Parathyroid adenoma (tissue), 2 donors: ENCODE measurements around the gene SOBP.

Experiments
- H2AFZ ChIP-seq: fragments of 300-600 bp; sonication (generic); one replicate; pipeline ENCODE4 v1.7.0; 2017; ENCODE audit warnings: antibody characterized with exemption, mild to moderate bottlenecking
- H3K27ac ChIP-seq: fragments of 300-600 bp; sonication (generic); one replicate; pipeline ENCODE4 v1.7.0; 2017
- H3K27me3 ChIP-seq: fragments of 300-600 bp; sonication (generic); one replicate; pipeline ENCODE4 v1.7.0; 2017; ENCODE audit warnings: low read length; ENCODE audit not compliant: control insufficient read depth, insufficient read depth
- H3K36me3 ChIP-seq: fragments of 300-600 bp; sonication (generic); one replicate; pipeline ENCODE4 v1.7.0; 2017; ENCODE audit warnings: low read length; ENCODE audit not compliant: control insufficient read depth, insufficient read depth
- H3K4me1 ChIP-seq: fragments of 300-600 bp; sonication (generic); one replicate; pipeline ENCODE4 v1.7.0; 2017; ENCODE audit warnings: control low read depth
- H3K4me2 ChIP-seq: fragments of 300-600 bp; sonication (generic); one replicate; pipeline ENCODE4 v1.7.0; 2017; ENCODE audit warnings: low read length
- H3K4me3 ChIP-seq: fragments of 300-600 bp; sonication (generic); one replicate; pipeline ENCODE4 v1.7.0; 2017; ENCODE audit warnings: low read depth, low read length
- H3K79me2 ChIP-seq: fragments of 300-600 bp; sonication (generic); one replicate; pipeline ENCODE4 v1.7.0; 2017; ENCODE audit warnings: control low read depth
- H3K9ac ChIP-seq: fragments of 300-600 bp; sonication (generic); one replicate; pipeline ENCODE4 v1.7.0; 2017; ENCODE audit warnings: mild to moderate bottlenecking
- H3K9me3 ChIP-seq: fragments of 300-600 bp; sonication (generic); one replicate; pipeline ENCODE4 v1.7.0; 2017; ENCODE audit warnings: low read length; ENCODE audit not compliant: control insufficient read depth
- CTCF ChIP-seq: fragments of 300-600 bp; sonication (generic); IDR thresholded peaks from one replicate; pipeline ENCODE4 v1.7.0; 2017; ENCODE audit warnings: antibody characterized with exemption, mild to moderate bottlenecking
- donor health status: primary hyperparathyroidism.

The SOBP gene

GRCh38 chr6:107690643-107691061 lies 200.7 kb downstream of the SOBP start:
- no peak for TF ChIP-seq CTCF
- Histone ChIP-seq H3K27ac (no peak overlapping the region), H3K4me1 (no peaks in the 10 kb centered on the region), H3K9me3 (no peaks in the 10 kb centered on the region), H3K4me3 (no peak overlapping the region), H3K79me2 (no peaks in the 10 kb centered on the region), H2AFZ (no peak overlapping the region), H3K4me2 (no peak overlapping the region), H3K36me3 (no peaks in the 10 kb centered on the region), H3K9ac (no peak overlapping the region), H3K27me3 (no peaks in the 10 kb centered on the region)

- H3K9me3 ChIP-seq, result no peaks in the 10 kb centered on the region
- TF ChIP-seq CTCF, result no peak
- no peaks in the 10 kb centered on the region for H3K79me2 ChIP-seq
- H3K27me3 ChIP-seq, result no peaks in the 10 kb centered on the region
- no peaks in the 10 kb centered on the region for H3K4me1 ChIP-seq
- H3K9ac ChIP-seq, result no peak overlapping the region
- no peak overlapping the region for H3K4me3 ChIP-seq
- no peak overlapping the region for H2AFZ ChIP-seq
- H3K27ac ChIP-seq, result no peak overlapping the region
- no peak overlapping the region for H3K4me2 ChIP-seq
- no peaks in the 10 kb centered on the region for H3K36me3 ChIP-seq
Observed at GRCh38 chr6:107691062-107691751, 201.3 kb downstream of the SOBP start.

GRCh38 chr6:107692351-107692750 lies 202.4 kb downstream of the SOBP start:
- Histone ChIP-seq H3K27ac (no peak overlapping the region), H3K4me1 (no peaks in the 10 kb centered on the region), H3K9me3 (no peaks in the 10 kb centered on the region), H3K36me3 (no peaks in the 10 kb centered on the region), H3K79me2 (no peaks in the 10 kb centered on the region), H3K27me3 (no peaks in the 10 kb centered on the region), H2AFZ (no peak overlapping the region), H3K4me3 (no peak overlapping the region), H3K9ac (no peak overlapping the region), H3K4me2 (no peak overlapping the region)
- no peak for TF ChIP-seq CTCF

- Histone ChIP-seq H3K79me2 (no peaks in the 10 kb centered on the region), H3K4me3 (no peak overlapping the region), H3K9ac (no peak overlapping the region), H3K27me3 (no peaks in the 10 kb centered on the region), H3K36me3 (no peaks in the 10 kb centered on the region), H3K4me1 (no peaks in the 10 kb centered on the region), H2AFZ (no peak overlapping the region), H3K27ac (no peak overlapping the region), H3K9me3 (no peaks in the 10 kb centered on the region), H3K4me2 (no peak overlapping the region)
- no peak for TF ChIP-seq CTCF
Observed at GRCh38 chr6:107695061-107695720, 205.3 kb downstream of the SOBP start.

GRCh38 chr6:107697682-107698081 lies 207.8 kb downstream of the SOBP start:
- Histone ChIP-seq H3K36me3 (no peaks in the 10 kb centered on the region), H3K79me2 (no peaks in the 10 kb centered on the region), H3K27ac (no peak overlapping the region), H3K4me3 (no peak overlapping the region), H3K9ac (no peak overlapping the region), H3K9me3 (no peaks in the 10 kb centered on the region), H3K4me2 (no peak overlapping the region), H3K4me1 (no peaks in the 10 kb centered on the region), H2AFZ (no peak overlapping the region), H3K27me3 (no peaks in the 10 kb centered on the region)
- no peak for TF ChIP-seq CTCF
